DND-41 (cell line): ENCODE data around the gene RABGGTB.

ENCODE experiments used
- ATAC-seq: fragments of 200-7000 bp; cut with Tn5 transposase; 3 replicates; pipeline ENCODE4 v1.9.1; 2021; ENCODE audit warnings: low read depth; ENCODE audit not compliant: insufficient read depth
- DNase-seq: peaks from one replicate; pipeline ENCODE4 v3.0.0-alpha.2; 2020
- H2AFZ ChIP-seq: 2 replicates; pipeline ENCODE4 v1.6.0; 2012; ENCODE audit warnings: low read depth, low read length
- H3K27ac ChIP-seq: 2 replicates; pipeline ENCODE4 v1.5.1; 2012; ENCODE audit warnings: low read length, inconsistent platforms
- H3K27me3 ChIP-seq: fragments of 200-600 bp; sonication (generic); 2 replicates; pipeline ENCODE4 v1.6.0; 2012; ENCODE audit warnings: low read length, mild to moderate bottlenecking, inconsistent platforms; ENCODE audit not compliant: insufficient read depth, poor library complexity
- H3K36me3 ChIP-seq: 2 replicates; pipeline ENCODE4 v1.5.1; 2012; ENCODE audit warnings: low read length, inconsistent platforms; ENCODE audit not compliant: insufficient read depth
- H3K4me1 ChIP-seq: 2 replicates; pipeline ENCODE4 v1.5.1; 2012; ENCODE audit warnings: mild to moderate bottlenecking, low read length; ENCODE audit not compliant: insufficient read depth
- H3K4me2 ChIP-seq: 2 replicates; pipeline ENCODE4 v1.6.0; 2012; ENCODE audit warnings: mild to moderate bottlenecking, moderate library complexity, low read length, inconsistent platforms; ENCODE audit not compliant: insufficient read depth
- H3K4me3 ChIP-seq, 2 experiments: fragments of 200-600 bp in 1 of 2; shearing (Covaris generic) in 1 of 2; 2 replicates each; pipeline ENCODE4 v1.5.1; 2012 to 2016; ENCODE audit warnings: inconsistent platforms in 2 of 2, low read length in 2 of 2, mild to moderate bottlenecking in 2 of 2, low read depth in 1 of 2, moderate library complexity in 1 of 2
- H3K79me2 ChIP-seq: 2 replicates; pipeline ENCODE4 v1.6.0; 2012; ENCODE audit warnings: low read length, inconsistent platforms; ENCODE audit not compliant: insufficient read depth
- H3K9ac ChIP-seq: 2 replicates; pipeline ENCODE4 v1.6.0; 2012; ENCODE audit warnings: low read depth, mild to moderate bottlenecking, inconsistent platforms, low read length, moderate library complexity
- H3K9me3 ChIP-seq: 2 replicates; pipeline ENCODE4 v1.5.1; 2012; ENCODE audit warnings: low read length, moderate library complexity, mild to moderate bottlenecking, inconsistent platforms; ENCODE audit not compliant: insufficient read depth, severe bottlenecking
- H4K20me1 ChIP-seq: 2 replicates; pipeline ENCODE4 v1.6.0; 2012; ENCODE audit warnings: low read length; ENCODE audit not compliant: insufficient read depth
- CTCF ChIP-seq: IDR thresholded peaks from 2 replicates; pipeline ENCODE4 v1.5.1; 2012; ENCODE audit warnings: borderline replicate concordance, low read length, moderate library complexity, mild to moderate bottlenecking; ENCODE audit not compliant: poor library complexity, severe bottlenecking; ENCODE audit errors: extremely low read depth
- EZH2 ChIP-seq: IDR thresholded peaks from 3 replicates; pipeline ENCODE4 v1.6.1; 2012; ENCODE audit warnings: borderline replicate concordance, low read depth, mild to moderate bottlenecking, moderate library complexity, low read length, inconsistent platforms; ENCODE audit not compliant: severe bottlenecking

Gene RABGGTB

GRCh38 chr1:75795703-75796193 lies 9.7 kb downstream of the RABGGTB start:
- H3K4me3 ChIP-seq: no peak overlapping the region
- H3K79me2 ChIP-seq: peaks cover 23% of the 10 kb centered on the region
- H4K20me1 ChIP-seq: peaks cover 40% of the 10 kb centered on the region
- TF ChIP-seq EZH2 (no peak), CTCF (no peak)
- H3K9ac ChIP-seq: no peak overlapping the region
- no peaks in the 10 kb centered on the region for H3K9me3 ChIP-seq
- no peak for DNase-seq
- no peak overlapping the region for H2AFZ ChIP-seq
- no peak overlapping the region for H3K27ac ChIP-seq
- no peaks in the 10 kb centered on the region for H3K27me3 ChIP-seq
- H3K4me2 ChIP-seq: no peak overlapping the region
- H3K4me1 ChIP-seq: peaks cover 14% of the 10 kb centered on the region; the same call in 1 of the 2 replicates
- ATAC-seq: peak; percentile 17
- peaks cover 64% of the 10 kb centered on the region for H3K36me3 ChIP-seq

GRCh38 chr1:75796376-75797272 lies 10.6 kb downstream of the RABGGTB start, which contains the start of gene MSH4:
MSH4 (plus strand) TSS chr1:75796882; CDS start chr1:75796986, 104 bp downstream.
- H3K4me2 ChIP-seq: no peak within 1 kb of the TSS
- peaks cover 15% of the 10 kb centered on the region; the same call in 1 of the 2 replicates for H3K79me2 ChIP-seq
- no peaks in the 10 kb centered on the region for H3K27me3 ChIP-seq
- DNase-seq (peak; percentile 26), ATAC-seq (peak; percentile 42)
- no peak within 1 kb of the TSS for H2AFZ ChIP-seq
- TF ChIP-seq EZH2: no peak
- no peak for TF ChIP-seq CTCF
- no peak within 1 kb of the TSS for H3K27ac ChIP-seq
- H3K4me1 ChIP-seq: peaks cover 6% of the 10 kb centered on the region; the same call in 1 of the 2 replicates
- peaks cover 35% of the 10 kb centered on the region; the same call in 1 of the 2 replicates for H4K20me1 ChIP-seq
- no peak within 1 kb of the TSS for H3K4me3 ChIP-seq
- H3K36me3 ChIP-seq: peaks cover 55% of the 10 kb centered on the region
- H3K9ac ChIP-seq: no peak within 1 kb of the TSS
- H3K9me3 ChIP-seq: no peaks in the 10 kb centered on the region

DNA sequence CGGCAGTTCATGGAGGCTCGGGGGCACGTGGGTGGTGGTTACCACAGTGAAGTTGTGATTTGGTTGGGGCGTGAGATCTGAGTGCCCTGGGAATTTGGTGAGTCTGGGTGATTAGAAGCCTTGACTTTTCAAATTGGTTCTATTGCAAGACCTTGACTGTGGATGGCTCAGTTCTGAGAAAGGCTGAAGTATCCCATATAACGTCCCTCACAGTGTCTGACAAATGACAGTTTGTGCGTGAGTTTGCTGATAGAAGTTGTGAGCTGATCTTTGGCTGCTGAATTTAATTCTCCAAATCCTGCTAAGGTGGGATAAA lies 11.2 kb downstream of the RABGGTB start:
- Histone ChIP-seq H2AFZ (no peak overlapping the region), H3K27ac (no peak overlapping the region), H3K9me3 (no peaks in the 10 kb centered on the region), H3K4me1 (peaks cover 6% of the 10 kb centered on the region; the same call in 1 of the 2 replicates), H3K4me3 (no peak overlapping the region), H3K36me3 (peaks cover 49% of the 10 kb centered on the region), H4K20me1 (peaks cover 32% of the 10 kb centered on the region; the same call in 1 of the 2 replicates), H3K27me3 (no peaks in the 10 kb centered on the region), H3K9ac (no peak overlapping the region), H3K79me2 (peaks cover 9% of the 10 kb centered on the region; the same call in 1 of the 2 replicates), H3K4me2 (no peak overlapping the region)
- TF ChIP-seq EZH2 (no peak), CTCF (no peak)
- no peak; the same call in 2 of the 3 replicates for ATAC-seq
- no peak for DNase-seq
